GM15510 (cell line): ENCODE data around the gene GDPGP1.

Experiments
- POLR2A ChIP-seq: IDR thresholded peaks from 3 replicates; pipeline ENCODE4 v1.6.1; 2011; ENCODE audit warnings: borderline replicate concordance; ENCODE audit not compliant: insufficient read length; ENCODE audit errors: extremely low read depth

GDPGP1 gene

DNA sequence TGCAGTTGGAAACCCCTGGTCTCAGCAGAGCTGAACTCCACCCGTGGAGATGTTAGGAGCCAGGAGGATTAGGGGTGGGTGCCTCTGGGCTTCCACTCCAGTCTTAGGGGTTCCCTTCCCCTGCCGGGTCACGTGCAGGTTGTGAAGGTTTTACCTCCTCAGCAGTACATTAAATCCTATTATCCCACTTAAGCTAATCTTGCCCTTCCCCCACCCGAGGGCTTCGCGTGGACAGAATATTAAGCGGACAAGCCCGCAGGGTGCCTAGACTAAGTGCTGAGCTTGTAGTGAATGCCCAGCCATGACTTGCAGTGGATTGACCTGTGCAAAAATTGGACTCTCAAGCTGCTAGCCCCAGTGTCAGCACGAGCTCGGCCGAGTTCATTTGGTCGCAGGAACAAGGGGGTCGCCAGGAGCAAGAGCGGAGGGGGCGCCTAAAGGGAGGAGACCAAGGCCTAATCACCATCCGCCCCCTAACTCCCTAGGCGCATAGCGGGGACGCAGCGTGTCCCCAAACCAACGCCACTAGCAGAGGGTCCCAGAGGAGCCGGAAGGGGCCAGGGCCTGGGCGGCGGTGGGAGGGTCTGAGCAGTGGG, 33.4 kb upstream of the GDPGP1 start:
- TF ChIP-seq POLR2A = no peak

DNA sequence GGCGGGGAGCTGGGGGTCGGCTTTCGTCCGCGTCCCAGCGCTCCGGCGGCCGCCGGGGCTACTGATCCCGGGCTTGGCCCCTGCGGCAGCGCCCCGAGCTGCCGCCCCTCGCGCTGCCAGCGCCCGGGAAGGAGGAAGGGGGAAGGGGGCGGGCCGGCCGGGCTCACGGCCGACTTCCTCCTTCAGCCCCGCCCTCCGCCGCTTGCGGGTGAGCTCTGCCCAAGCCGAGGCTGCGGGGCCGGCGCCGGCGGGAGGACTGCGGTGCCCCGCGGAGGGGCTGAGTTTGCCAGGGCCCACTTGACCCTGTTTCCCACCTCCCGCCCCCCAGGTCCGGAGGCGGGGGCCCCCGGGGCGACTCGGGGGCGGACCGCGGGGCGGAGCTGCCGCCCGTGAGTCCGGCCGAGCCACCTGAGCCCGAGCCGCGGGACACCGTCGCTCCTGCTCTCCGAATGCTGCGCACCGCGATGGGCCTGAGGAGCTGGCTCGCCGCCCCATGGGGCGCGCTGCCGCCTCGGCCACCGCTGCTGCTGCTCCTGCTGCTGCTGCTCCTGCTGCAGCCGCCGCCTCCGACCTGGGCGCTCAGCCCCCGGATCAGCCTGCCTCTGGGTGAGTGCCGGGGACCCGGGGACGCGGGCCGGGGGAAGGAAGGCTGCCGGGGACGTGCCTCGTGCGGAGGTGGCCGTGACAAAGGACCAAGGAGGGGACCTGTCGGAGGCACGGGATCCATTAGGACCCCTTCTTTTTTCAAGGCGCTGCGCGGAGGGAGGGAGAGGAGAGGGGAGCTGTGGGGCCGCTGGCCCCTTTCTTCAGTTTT, 32.7 kb upstream of the GDPGP1 start, which contains the start of gene SEMA4B:
Gene SEMA4B (plus strand): TSS at position 201 of the 814 bp plus-strand sequence. CDS start 249 bp downstream, at position 450.
- peak; percentile 85 for TF ChIP-seq POLR2A

DNA sequence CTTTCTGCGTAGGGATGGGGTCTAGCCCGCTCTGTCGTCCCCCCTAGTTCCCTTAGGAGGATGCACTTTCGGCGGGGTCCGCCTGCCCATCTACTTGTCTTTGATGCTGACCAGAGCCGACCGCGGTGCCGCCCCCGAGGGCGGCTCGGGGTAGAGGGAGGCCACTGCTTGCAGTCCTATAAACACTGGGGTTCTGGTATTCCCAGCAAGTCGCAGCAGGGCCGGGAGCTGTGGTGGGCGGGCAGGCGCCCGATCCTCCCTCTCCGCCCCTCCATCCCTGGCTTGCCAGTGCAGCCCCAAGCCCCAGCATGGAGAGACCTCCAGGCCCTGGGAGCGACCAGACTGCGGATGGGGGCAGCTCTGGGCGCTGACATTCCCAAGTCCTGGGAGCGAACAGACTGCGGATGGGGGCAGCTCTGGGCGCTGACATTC, 32.0 kb upstream of the GDPGP1 start:
- no peak for TF ChIP-seq POLR2A

DNA sequence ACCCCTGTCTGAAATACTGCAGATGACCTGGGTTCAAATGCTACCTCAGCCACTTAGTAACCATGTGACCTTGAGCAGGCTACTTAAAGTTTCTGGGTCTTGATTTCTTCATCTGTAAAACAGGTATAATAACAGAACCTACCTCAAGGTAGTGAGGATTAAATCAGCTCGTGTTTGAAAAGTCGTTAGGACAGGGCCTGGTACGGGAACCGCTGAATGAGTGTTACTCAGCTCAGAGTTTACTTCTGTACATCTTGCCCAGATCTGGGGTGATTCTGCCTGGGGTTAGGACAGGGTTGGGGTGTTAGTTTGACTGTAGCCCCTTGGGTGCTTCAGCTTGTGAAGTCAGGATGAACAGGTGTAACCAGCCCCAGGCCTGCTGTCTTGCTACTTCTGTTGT, 31.1 kb upstream of the GDPGP1 start:
- no peak for TF ChIP-seq POLR2A

DNA sequence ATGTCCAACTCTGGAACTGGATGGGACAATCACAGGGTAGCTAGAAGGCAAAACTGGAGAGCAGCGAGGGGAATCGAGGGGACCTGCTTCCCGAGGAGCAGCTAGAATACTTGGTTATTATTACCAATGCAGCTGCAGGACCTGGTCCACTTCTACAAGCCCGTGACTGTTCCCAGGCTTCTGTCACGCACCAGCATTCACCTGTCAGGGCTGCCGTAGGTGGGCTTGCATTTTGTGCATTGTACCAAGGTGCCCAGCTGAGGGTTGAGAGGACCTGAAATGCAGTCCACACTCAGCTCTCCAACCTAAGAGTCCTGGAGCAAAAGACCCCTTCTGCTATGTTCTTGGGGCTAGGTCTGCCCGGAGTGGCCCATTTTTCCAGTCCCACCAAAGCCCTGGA, 30.5 kb upstream of the GDPGP1 start:
- no peak for TF ChIP-seq POLR2A

DNA sequence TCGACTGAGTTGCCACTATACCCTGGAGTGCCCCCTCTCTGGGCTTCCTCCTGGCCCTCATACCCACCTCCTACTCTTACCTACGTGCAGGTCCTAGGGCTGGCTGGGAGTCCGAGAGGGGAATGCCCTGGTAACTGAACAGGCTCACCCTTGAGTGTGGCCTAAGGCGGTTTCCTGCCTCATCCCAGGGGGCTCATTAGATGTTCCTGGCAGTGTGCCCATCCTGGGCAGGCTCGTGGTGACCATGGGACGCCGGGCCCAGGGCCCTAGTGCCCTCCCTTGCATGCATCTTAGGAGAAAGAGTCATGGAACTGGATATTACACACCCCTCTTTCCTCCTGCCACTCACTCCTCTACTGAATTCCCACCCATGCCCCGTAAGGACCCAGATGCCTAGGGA, 30.1 kb upstream of the GDPGP1 start:
- no peak for TF ChIP-seq POLR2A

DNA sequence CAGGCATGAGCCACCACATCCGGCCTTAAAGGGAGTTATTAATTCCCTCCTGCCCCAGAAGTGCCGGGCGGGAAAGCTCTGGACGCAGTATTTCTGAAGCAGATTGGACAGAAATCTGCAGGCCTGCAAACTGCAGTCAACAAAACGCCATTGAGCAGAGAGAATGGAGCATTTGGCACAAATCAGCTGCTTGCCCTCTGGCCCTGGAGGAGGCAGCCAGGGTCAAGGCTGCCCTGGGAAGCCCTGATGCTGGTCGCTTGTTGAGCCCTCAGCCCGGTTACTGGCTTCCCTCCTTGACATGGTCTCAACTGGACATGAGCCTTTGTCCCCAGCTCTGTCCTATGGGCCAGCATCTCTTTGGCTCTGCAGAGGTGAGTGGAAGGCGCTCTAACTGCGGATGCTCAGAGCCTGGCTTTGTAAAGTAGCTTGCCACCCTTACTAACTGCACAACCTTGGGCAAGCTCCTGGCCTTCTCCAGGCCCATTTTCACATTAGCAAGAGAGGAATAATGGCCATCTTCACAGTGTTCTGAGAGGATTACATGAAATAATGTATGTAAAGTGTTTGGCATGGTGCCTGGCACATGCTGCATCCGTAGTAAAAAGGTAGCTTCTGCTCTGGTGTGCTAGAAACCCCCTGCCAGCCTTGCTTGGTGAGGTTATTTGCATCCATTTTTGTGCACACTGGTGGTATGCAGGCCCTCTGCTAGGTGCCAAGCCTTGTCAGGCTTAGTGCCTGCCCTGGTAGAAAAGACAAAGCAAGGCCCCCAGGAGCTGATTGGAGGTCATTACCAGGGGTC, 28.8 kb upstream of the GDPGP1 start:
- TF ChIP-seq POLR2A = no peak

DNA sequence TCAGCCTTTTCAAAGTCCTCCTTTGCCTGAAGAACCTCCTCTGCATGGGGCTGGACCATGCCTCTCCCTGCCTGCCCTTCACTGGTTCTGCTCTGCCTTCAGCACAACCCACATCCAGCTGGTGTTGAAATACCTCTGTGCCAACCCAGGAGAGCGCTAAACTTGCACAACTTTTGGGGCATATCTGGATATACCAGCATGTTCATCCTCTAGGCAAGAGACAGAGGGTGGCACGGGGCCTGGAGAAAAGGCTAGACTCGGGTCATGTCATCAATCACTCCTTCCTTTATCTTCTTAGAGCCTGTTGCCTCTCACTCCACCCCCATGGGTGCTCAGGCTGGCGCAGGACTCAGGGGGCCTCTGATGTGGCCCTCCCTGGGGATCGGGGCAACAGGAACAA, 28.1 kb upstream of the GDPGP1 start:
- no peak for TF ChIP-seq POLR2A

DNA sequence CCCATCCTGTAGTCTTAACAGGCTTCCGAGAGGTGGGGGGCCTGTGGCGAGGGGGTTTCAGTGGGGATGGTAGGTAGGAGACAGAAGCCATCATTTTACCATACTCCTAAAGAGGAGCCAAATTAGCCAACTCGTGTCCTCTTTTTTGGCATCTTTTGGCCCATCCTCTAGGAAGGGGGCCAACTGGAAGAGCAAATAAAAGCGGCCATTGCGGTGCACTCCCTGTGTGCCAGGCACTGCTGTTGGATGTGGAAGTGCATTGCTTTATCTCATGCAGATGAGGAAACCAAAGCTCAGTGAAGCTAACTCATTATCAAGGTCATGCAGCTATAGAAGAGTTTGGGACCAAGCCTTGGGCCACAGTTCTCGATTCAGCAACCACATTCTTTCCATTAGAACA, 26.8 kb upstream of the GDPGP1 start:
- TF ChIP-seq POLR2A = no peak

DNA sequence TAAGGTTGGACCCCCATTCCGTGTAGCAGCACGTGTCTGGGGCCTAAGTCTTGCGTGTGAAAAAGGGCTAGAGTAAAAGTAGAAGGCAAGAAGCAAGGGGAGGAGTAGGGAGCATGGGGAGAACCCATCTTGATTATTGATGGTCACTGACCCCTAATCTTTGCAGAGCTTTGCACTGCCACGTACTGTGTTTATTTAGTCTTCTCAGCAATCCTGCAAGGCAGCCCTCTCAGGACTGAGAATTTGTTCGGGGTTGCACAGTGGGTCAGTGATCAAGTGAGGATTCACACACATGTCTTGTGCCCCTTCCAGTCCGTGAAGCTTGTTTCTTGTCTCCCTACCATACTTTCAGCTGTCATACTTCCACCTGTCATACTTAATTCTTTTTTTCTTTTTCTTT, 25.7 kb upstream of the GDPGP1 start:
- no peak for TF ChIP-seq POLR2A

DNA sequence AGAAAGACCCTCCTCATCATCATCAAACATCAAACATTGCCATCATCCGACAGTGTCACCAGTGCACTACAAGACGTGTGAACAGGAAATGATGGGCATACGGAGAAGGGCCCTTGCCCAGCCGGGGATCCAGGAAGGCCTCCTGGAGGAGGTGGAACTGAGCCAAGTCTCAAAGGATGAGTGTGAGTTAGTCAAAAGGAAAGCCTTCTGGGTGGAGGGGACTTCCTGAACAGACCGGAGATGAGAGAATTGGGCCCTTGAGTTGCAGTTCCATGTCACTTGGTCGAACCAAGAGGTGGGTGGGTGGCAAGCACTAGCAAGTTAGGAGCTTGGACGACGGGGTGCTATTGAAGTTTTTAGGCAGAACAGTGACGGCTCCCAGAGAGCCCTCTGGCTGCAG, 24.4 kb upstream of the GDPGP1 start:
- no peak for TF ChIP-seq POLR2A

DNA sequence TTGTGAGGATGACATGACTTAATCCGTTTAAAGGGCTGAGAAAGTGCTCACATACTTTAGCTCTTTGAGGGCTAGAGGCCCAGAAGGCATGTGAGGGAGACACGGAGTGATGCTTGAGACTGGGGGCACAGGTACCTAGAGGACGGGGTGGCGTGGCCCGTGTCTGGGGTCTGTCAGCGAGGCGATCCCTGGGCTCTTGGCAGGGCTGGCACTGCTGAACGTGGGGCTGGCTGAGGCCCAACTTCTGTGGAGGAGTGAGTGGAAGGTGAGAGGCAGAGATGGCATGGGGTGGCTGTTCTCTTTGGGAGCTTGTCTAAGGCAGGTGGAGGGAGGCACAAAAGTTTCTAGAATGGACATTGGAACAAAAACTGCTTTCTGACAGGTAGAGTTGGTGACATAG, 23.4 kb upstream of the GDPGP1 start:
- TF ChIP-seq POLR2A = no peak

DNA sequence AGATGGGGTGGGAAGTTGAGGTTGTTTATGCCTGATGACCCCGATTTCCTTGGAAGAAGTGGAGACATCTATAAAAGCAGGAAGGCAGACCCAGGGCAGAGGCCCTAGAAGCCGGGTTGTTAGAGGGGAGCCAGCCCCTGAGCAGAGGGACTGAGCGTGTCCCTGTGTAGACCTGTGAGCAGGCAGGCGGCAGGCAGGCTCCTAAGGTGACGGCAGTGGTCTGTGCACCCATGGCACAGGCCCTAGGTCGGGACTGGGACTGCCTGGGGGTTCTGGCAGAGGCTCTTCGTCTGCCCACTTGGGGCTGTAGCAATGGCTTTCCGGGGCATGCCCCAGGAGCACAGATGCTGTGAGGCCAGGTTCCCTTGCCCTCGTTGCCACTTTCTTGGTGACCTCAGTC, 23.0 kb upstream of the GDPGP1 start:
- TF ChIP-seq POLR2A = no peak

DNA sequence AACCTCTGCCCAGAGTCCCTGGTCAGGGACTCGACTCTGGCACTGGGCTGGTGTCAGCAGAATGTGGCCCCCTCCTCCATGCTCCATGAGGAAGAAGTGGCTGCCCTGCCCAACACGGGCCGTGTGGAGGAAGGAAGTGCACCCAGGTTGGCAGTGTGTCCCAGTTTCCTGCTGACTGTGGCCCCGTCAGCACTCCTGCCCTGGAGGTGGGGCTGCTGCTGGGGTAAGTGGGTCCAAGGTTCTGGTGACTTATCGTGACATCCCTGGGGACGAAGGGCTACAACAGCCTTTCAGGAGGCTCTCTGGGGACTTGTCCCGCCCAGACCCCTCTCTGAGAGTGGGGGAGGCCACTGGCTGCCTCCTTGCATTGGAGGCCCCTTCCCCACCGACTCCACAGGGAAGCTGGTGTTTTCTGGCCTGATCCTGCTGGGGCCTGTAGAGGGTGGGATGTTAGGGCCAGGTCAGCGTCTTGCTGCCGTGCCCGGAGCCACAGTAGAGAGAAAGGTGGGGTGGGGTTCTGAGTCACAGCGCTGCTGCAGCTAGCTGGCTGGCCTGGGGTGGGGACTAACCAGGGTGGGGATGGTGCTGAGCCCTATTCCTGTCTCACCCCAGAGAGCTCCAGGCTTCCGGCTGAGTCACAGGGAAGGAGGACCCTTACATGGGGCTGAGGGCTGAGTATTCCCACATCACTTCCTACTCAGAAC, 22.4 kb upstream of the GDPGP1 start:
- no peak for TF ChIP-seq POLR2A
